Dedifferentiated amniotic fluid mesenchymal stem cell (primary cell): Measurements from ENCODE around the gene SCAP.
"Not testable (repeated sequence)": the region's sequence is repeated elsewhere in the genome, so short reads cannot be mapped to it uniquely, and the experiment has no call there.

ENCODE experiments used
- DNase-seq: peaks from one replicate; pipeline ENCODE4 v3.0.0-alpha.2; 2016; ENCODE audit errors: extremely low spot score

Gene SCAP

GRCh38 chr3:47398228-47398627 is 77.5 kb downstream of the SCAP start:
- peak; percentile 62 for DNase-seq

GRCh38 chr3:47394881-47395280 is 80.9 kb downstream of the SCAP start:
- no peak for DNase-seq

- DNase-seq = no peak
Measured at GRCh38 chr3:47394140-47394870, 81.4 kb downstream of the SCAP start.

- DNase-seq = no peak
Measured at GRCh38 chr3:47392933-47393332, 82.8 kb downstream of the SCAP start.

- DNase-seq = no peak
Measured at GRCh38 chr3:47385796-47386195, 89.9 kb downstream of the SCAP start.

- DNase-seq = no peak
Measured at GRCh38 chr3:47385007-47385406, 90.7 kb downstream of the SCAP start.

GRCh38 chr3:47384425-47384824 is 91.3 kb downstream of the SCAP start:
- DNase-seq = no peak

GRCh38 chr3:47381317-47382157 is 94.2 kb downstream of the SCAP start:
- DNase-seq = peak; percentile 80

- peak; percentile 99 for DNase-seq
Measured at GRCh38 chr3:47380601-47381316, 95.0 kb downstream of the SCAP start, which contains the start of gene PTPN23. Gene PTPN23 (plus strand): TSS chr3:47381021. CDS start chr3:47381097, 76 bp downstream.

- DNase-seq = no peak
Measured at GRCh38 chr3:47380026-47380600, 95.6 kb downstream of the SCAP start.

GRCh38 chr3:47379411-47379899 is 96.3 kb downstream of the SCAP start:
- no peak for DNase-seq

- no peak for DNase-seq
Measured at GRCh38 chr3:47378869-47379268, 96.9 kb downstream of the SCAP start.

GRCh38 chr3:47377186-47377585 is 98.6 kb downstream of the SCAP start:
- DNase-seq = no peak

- DNase-seq = no peak
Measured at GRCh38 chr3:47376393-47376792, 99.3 kb downstream of the SCAP start.

GRCh38 chr3:47374587-47374986 is 101.2 kb downstream of the SCAP start:
- DNase-seq = no peak

- no peak for DNase-seq
Measured at GRCh38 chr3:47370887-47371697, 104.6 kb downstream of the SCAP start.

- DNase-seq = not testable (repeated sequence)
Measured at GRCh38 chr3:47370020-47370419, 105.7 kb downstream of the SCAP start.

GRCh38 chr3:47367631-47368030 is 108.1 kb downstream of the SCAP start:
- DNase-seq = no peak

GRCh38 chr3:47366833-47367232 is 108.9 kb downstream of the SCAP start:
- DNase-seq = no peak

GRCh38 chr3:47365213-47366153 is 110.3 kb downstream of the SCAP start:
- peak; percentile 56 for DNase-seq
